Testis (tissue), 3 donors: ENCODE measurements around the gene CDH4. TPM values are rescaled to one million over a fixed set of nuclear protein-coding genes. Genes with fewer than 3 reads are reported as not detected.

Experiments
- DNase-seq: peaks from one replicate; pipeline ENCODE4 v3.0.0-alpha.2; 2019
- H3K27ac ChIP-seq, 2 donors: fragments of 200-600 bp; sonication (generic); one replicate each; pipeline ENCODE4 v1.5.1; 2019
- H3K27me3 ChIP-seq: fragments of 200-600 bp; sonication (generic); one replicate; pipeline ENCODE4 v1.5.1; 2019
- H3K36me3 ChIP-seq: fragments of 200-600 bp; sonication (generic); one replicate; pipeline ENCODE4 v1.5.1; 2017; ENCODE audit warnings: low read depth; ENCODE audit errors: missing control alignments
- H3K4me1 ChIP-seq: fragments of 200-600 bp; sonication (generic); one replicate; pipeline ENCODE4 v1.5.1; 2019
- H3K4me3 ChIP-seq, 2 donors: fragments of 200-600 bp; sonication (generic); one replicate each; pipeline ENCODE4 v1.5.1; 2017 to 2019
- H3K9me3 ChIP-seq: fragments of 200-600 bp; sonication (generic); one replicate; pipeline ENCODE4 v1.5.1; 2017
- CTCF ChIP-seq, 3 experiments: fragments of 450-650 bp in 2 of 3; fragments of 200-600 bp in 1 of 3; sonication (generic) in 1 of 3; IDR thresholded peaks; one replicate each; pipeline ENCODE4 v1.5.1; 2016 to 2019; ENCODE audit warnings: antibody characterized with exemption in 3 of 3, mild to moderate bottlenecking in 2 of 3, moderate library complexity in 1 of 3
- POLR2A ChIP-seq: fragments of 450-650 bp; IDR thresholded peaks from one replicate; pipeline ENCODE4 v1.6.1; 2017; ENCODE audit warnings: antibody characterized with exemption, mild to moderate bottlenecking, moderate library complexity
- WGBS, 2 donors: methylation state at CpG; one replicate each; pipeline ENCODE4 v1.1.5; 2018; 5-methylcytosine and 5-hydroxymethylcytosine counted together
- intact Hi-C: fragments of 100-400 bp; cut with DNase I; formaldehyde crosslinking; loops from one replicate; pipeline ENCODE4 v1.15.1; 2023; ENCODE audit warnings: low total_unique reads
- polyA plus RNA-seq: library from polyadenylated mRNA; stranded (reverse); fragments of 350-450 nt; fragmentation: Illumina TruSeq; extraction: RNeasy Lipid Tissue Mini Kit (QIAGEN cat#74804); gene quantifications from one replicate; pipeline ENCODE4 v1.2.3, GENCODE V29; 2014; ENCODE audit warnings: low read depth, low replicate concordance; ENCODE audit not compliant: insufficient read depth
- total RNA-seq, 2 donors: library from RNA; depleted of rRNA; stranded (reverse); fragments of >200 nt; gene quantifications; one replicate each; pipeline ENCODE4 v1.2.3, GENCODE V29; 2016

The CDH4 gene
- total and polyA plus RNA-seq, 3 donors from 2014 or later: 1.4 to 3.3 (median 1.9) TPM

GRCh38 chr20:61734733-61735502, 482.9 kb downstream of the CDH4 start:
- H3K4me3 ChIP-seq: no peak overlapping the region
- no peaks in the 10 kb centered on the region for H3K4me1 ChIP-seq
- H3K27me3 ChIP-seq: no peaks in the 10 kb centered on the region
- H3K36me3 ChIP-seq: no peaks in the 10 kb centered on the region
- no peak overlapping the region for H3K27ac ChIP-seq
- H3K9me3 ChIP-seq: no peaks in the 10 kb centered on the region
- TF ChIP-seq CTCF (IDR thresholded peaks at IDR 0.05) (no peak), POLR2A (no peak)
- WGBS, 2 donors: 71 to 79% methylated on average over 26 of the region's 26 CpGs
- intact Hi-C loops: no loop called here
- no peak for DNase-seq

GRCh38 chr20:61735503-61735785, 483.4 kb downstream of the CDH4 start:
- intact Hi-C loops: no loop called here
- Histone ChIP-seq H3K27me3 (no peaks in the 10 kb centered on the region), H3K4me1 (no peaks in the 10 kb centered on the region), H3K36me3 (no peaks in the 10 kb centered on the region), H3K27ac (no peak overlapping the region), H3K9me3 (no peaks in the 10 kb centered on the region), H3K4me3 (no peak overlapping the region)
- WGBS, 2 donors: 85 to 90% methylated on average over 8 to 11 of the region's 11 CpGs
- no peak for DNase-seq
- no peak for TF ChIP-seq CTCF (IDR thresholded peaks at IDR 0.05)
- TF ChIP-seq POLR2A: no peak

GRCh38 chr20:61736001-61736635, 484.1 kb downstream of the CDH4 start:
- no peaks in the 10 kb centered on the region for H3K4me1 ChIP-seq
- no peaks in the 10 kb centered on the region for H3K36me3 ChIP-seq
- DNase-seq: no peak
- H3K27me3 ChIP-seq: no peaks in the 10 kb centered on the region
- 53 to 76% methylated on average over 5 to 10 of the region's 10 CpGs for WGBS, 2 donors
- no peak overlapping the region for H3K4me3 ChIP-seq
- H3K9me3 ChIP-seq: no peaks in the 10 kb centered on the region
- H3K27ac ChIP-seq: no peak overlapping the region
- no peak for TF ChIP-seq CTCF (IDR thresholded peaks at IDR 0.05)
- TF ChIP-seq POLR2A: no peak
- intact Hi-C loops: no loop called here

- Histone ChIP-seq H3K4me1 (no peaks in the 10 kb centered on the region), H3K9me3 (no peaks in the 10 kb centered on the region), H3K27ac (no peak overlapping the region), H3K27me3 (no peaks in the 10 kb centered on the region), H3K4me3 (no peak overlapping the region), H3K36me3 (no peaks in the 10 kb centered on the region)
- intact Hi-C loops: no loop called here
- 62 to 70% methylated on average over 12 to 14 of the region's 14 CpGs for WGBS, 2 donors
- no peak for TF ChIP-seq POLR2A
- no peak for TF ChIP-seq CTCF (IDR thresholded peaks at IDR 0.05)
- DNase-seq: no peak
Observed at GRCh38 chr20:61736751-61737310, 484.8 kb downstream of the CDH4 start.
